Measurements from ENCODE around the gene ARHGEF12.
A peak's percentile ranks its signal among the peaks of the same experiment; 100 is the strongest.

Gene ARHGEF12

GRCh38 chr11:120335908-120336640 is at the start of gene ARHGEF12:
Gene ARHGEF12 (plus strand): TSS chr11:120336413. CDS start chr11:120337244, 831 bp downstream.
- peak; percentile 91 for DNase-seq

- no peak for DNase-seq
Observed at GRCh38 chr11:120288021-120288420, 48.2 kb upstream of the ARHGEF12 start.

DNA sequence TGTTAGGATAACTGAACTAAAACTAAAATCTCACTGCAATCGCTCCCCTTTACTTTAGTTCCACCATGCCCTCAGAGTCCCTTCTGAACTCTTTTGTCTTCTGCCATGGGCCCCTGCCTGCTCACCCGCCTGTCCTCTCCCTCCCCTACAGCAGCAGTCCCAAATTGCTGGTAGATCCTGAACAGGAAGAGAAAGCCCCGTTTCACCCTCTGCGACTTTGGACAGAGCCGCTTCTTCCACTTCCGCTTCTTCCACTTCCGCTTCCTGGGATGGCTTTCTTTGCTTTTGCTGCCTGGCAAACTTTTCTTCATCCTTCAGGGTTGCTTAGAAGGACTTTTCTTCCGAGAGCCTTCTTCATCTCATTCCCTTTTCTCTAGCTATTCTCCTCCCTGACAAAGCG is 46.8 kb upstream of the ARHGEF12 start:
- no peak for DNase-seq

DNA sequence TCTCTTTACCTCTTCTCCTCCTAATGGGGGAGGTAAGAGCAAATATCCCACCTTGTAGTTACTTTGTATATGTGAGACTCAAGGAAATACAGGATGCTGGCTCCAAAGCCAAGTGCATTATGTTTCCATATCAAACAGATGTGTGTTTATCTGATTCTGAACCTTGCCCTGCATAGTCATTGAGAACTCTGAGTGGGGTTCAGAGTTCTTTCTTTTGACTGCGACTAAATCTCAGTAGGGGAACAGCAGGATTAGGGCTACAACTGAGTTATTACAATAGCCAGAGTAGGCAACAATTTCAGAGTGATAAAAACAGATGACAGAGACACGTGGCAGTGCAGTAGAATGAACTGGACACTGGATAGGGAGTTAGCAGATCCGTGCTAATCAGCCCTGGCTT is 45.3 kb upstream of the ARHGEF12 start:
- no peak for DNase-seq

DNA sequence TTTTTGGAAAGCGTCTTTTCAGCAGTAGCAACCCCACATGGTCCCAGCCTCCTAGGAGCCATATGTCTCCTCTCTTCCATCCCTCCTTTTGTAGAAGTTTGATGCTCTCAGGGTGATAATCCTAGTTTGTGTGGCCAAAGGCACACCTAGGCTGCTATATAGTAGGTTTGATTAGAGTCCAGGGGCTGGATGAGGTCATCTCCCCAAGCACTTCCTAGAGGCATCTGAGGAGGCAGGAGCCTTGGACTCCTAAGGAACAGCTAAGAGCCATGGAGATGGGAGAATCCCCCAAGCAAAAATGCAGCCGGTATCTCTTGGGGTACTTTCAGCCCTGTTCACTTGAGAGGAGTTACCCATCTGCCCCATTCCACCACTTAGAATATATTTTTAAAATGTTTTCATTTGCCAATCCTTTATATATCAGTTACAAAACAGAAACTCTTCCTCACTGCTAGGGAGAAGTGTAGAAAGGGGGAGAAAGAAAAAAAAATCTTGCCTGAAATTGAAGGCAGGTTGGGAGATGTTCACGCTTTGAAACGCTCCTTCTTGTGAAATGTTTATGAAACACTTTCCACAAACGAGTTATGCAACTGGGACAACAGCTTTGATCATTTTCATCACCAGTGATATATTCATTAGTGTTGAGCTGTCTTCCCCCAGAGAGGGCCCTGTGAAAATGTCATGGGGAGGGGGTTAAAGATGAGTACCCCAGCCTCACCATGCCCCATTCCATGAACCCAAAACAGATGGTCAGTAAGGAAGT is 43.0 kb upstream of the ARHGEF12 start:
- DNase-seq = no peak

DNA sequence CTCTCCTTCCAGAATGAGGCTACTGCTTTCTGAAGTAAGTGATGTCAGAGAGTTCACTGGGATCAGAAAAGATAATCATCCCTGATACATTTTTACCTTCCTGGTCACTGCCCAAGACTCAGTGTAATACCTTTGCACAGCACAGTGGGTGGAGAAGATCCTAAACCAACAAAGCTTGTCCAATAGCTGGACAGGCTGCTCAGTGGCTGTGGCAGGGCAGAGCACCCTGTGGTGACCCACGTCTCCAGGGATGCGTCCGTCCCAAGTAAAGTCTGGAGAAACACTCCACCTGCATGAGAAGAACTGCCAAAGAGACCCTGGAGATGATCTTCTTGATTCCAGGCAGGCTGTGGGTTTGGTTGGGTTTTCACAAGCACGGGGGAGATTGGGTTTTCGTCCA is 42.1 kb upstream of the ARHGEF12 start:
- DNase-seq = no peak

- no peak for DNase-seq
Observed at GRCh38 chr11:120295099-120295498, 41.1 kb upstream of the ARHGEF12 start.

GRCh38 chr11:120296554-120296953 is 39.7 kb upstream of the ARHGEF12 start:
- DNase-seq = no peak

DNA sequence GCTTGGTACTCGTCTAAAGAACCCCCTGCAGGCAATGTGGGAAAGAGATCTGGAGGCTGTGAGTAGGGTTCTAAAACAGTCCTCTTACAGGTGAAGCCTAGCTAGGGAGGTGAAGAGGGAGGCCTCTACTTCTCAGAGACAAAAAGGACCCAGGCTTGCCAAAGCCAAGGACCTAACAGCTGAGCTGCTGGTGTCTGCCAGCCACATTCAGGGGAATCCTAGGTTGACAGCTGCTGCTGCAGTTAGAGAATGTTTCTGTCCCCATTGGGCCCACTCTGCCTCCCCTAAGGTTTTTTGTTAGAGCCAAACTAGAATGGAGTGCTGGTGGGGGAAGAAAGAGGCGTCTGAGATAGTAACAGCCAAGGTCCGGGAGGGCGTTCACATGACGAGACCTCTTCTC is 37.8 kb upstream of the ARHGEF12 start:
- no peak for DNase-seq

- peak; percentile 11 for DNase-seq
Observed at GRCh38 chr11:120302001-120302805, 34.0 kb upstream of the ARHGEF12 start.

DNA sequence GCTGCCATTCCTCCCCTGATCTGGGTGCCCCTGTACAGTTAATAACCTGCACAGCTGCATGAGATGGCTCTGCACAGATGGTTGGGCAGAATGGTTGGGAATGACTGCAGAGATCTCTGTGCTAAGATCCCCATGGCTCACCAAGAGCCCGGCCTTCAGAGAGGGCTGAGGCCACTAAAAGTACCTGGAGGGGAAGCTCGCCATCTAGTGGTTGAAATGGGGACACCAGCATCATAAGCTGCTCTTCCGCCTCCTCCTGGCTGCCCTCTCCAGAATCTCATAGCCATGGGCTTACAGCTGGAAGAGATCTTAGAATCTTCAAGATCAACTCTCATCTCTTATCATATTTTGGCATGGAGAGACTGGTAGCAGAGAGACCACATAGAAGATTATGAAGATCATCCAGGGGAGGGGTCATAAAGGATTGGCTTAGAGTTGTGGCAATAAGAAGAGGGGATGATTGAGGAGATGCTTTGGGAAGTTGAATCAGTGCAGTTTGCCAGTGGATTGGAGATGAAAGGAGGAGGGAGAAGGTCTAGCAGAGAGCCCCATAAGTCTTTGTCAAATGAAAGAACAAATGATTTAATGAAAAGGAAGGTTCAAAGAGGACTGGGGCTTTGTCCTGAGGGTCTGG is 33.1 kb upstream of the ARHGEF12 start:
- DNase-seq = peak; percentile 22

GRCh38 chr11:120304526-120304925 is 31.7 kb upstream of the ARHGEF12 start:
- no peak for DNase-seq

DNA sequence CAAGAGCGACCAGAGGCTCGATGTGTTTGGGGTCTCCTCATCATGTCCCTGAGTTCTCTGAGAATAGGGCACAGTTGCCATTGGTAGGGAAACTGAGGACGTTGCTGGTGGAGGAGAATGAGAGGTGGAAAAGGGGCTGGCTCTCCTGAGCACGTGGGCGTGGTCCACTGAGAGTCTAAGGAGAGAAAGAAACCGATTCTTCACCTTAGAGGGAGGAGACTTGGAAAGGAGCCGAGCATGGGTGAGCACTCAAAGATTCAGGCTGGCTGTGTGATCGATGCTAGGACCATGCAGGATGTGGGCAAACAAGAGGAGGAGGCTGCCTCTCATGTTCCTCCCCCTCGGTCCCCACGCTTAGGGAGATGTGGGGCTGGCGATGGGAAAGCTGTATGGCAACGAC is 30.9 kb upstream of the ARHGEF12 start:
- DNase-seq = no peak

- DNase-seq = no peak
Observed at GRCh38 chr11:120306519-120307242, 29.5 kb upstream of the ARHGEF12 start.

DNA sequence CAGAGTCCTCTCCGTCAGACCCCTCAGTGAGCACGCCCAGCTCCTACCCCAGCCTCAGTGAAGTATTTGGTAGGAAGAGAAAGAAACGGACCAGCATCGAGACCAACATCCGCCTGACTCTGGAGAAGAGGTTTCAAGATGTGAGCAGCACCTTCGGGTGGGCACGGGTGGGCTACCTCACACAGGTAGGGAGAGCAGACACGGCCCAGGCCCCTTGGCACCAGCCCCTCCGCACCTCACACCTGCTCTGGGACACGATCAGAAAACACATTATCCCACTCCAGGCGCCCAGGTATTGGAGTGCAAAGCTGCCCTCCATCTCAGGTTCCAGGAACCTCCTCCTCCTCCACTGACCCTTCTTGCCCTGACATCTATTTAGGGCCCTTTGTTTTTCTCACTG is 28.7 kb upstream of the ARHGEF12 start:
- no peak for DNase-seq

DNA sequence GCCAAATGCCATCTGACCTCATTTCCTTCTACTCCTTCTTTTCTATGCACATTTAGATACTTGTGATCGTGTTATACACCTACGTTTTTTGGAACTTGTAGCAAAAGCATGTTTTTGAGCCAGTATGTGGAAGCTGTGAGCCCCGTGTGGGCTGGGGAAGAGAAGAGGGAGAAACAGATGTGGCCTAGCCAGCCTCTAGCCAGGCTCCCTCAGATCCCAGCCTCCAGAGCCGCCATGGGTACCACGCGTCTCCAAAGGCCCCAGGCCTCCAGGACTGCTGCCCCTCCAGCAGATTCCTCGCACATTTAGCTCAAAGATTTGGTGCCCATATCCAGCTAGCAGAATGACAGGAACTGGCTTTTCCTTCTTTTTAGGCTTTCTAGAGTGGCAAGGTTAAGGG is 28.1 kb upstream of the ARHGEF12 start:
- DNase-seq = no peak

- DNase-seq = no peak
Observed at GRCh38 chr11:120310870-120311269, 25.3 kb upstream of the ARHGEF12 start.

DNA sequence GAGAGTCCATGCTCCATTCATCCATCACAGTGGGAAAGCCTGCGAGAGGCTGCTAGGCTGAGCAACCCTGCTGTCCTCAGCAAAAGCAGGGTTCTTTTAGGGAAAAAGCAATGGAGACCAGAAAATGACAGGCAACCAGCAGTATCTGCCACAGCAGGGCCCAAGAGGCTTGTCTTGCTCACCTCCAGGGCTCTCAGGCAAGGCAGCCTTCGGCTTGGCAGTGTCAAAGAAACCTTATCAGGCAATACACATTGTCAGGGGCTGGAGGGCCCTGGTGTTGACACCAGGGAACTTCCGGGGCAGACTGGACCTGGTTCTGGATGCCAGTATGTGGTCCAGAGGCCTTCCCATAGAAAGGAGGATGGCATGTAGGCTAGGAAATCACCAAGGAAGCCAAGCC is 21.4 kb upstream of the ARHGEF12 start:
- no peak for DNase-seq

DNA sequence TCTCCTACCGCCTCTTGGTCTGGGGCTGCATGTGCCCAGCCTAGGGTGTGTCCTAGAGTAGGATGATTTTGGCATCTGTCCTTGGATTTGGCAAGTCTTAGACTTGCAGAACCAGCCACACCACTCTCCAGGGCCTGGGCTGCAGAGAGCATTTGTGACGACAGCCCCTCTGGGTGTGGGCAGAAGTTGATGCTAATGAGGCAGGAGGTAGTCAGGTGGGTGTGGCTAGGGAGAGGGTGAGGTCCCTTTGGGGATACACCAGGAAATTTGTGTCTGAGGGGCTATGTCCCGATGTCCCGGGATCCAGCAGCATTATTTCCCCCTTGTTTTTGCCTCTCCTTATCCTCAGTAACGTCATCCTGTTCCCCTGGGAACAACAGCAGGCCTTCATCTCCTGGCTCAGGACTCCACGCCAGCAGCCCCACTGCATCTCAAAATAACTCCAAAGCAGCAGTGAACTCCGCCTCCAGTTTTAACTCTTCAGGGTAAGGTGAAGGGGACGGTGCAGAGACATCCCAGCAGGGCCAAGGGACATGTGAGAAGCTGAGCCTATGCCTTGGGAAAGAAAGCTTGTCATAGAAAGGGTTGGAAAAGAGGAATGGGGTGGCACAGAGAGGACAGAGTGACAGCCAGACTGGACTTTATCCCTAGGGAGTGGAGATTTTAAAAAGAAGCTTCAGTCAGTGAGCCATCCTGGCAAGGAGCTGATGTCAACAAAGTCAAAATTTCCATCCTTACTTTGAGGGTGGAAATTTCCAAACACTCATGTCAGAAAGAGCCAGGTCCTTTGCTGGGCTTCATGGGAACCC is 19.1 kb upstream of the ARHGEF12 start:
- no peak for DNase-seq

- no peak for DNase-seq
Observed at GRCh38 chr11:120317689-120318480, 18.3 kb upstream of the ARHGEF12 start.

DNA sequence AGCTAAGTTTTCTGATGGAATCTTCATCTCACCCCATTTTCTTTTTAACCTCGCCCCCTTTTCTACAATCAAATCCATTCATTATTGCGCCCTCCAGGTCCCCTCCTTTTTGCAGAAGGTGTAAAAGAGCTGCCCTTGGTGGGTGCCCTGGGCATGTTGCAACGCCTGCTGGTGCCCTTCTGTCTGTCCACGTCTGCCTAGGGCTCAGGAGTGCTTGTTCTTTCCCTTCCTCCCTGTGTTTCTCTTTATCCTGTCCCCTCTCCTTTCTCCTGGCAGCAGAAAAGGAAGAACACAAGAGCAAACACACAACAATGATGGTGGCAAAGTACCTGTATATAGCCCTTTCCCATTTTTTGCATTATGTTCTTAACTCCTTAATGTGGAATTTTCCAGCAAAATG is 17.3 kb upstream of the ARHGEF12 start:
- no peak for DNase-seq
